Embryonic facial prominence (tissue), 1 donor: ENCODE measurements around the gene ACTA2.

Experiments
- DNase-seq: peaks from one replicate; pipeline ENCODE4 v3.0.0-alpha.2; 2016; ENCODE audit errors: extremely low spot score

ACTA2 gene

GRCh38 chr10:88952647-88953111 lies at the start of gene ACTA2:
TSS of gene ACTA2 (minus strand) at chr10:88952773. CDS start at chr10:88948930, 3,843 bp downstream.
- no peak for DNase-seq

DNA sequence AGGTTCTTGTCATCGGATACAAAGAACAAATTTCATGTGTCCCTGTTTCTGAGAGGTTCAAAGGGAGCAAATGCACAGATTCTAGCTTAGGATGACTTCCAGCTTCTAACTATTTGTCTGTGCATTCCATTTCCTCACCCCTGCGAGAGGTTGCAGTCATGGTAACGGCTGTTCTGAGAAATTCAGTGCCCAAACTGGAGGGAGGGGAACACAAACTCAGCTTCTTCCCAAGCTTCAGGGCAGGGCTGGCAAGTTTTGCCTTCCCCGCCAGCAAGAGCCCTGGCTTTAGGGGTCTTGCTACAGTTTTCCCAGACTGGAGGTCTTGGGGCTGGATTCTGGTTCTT lies 49.1 kb upstream of the ACTA2 start:
- DNase-seq = no peak

- no peak for DNase-seq
Observed at GRCh38 chr10:89001024-89001728, 48.6 kb upstream of the ACTA2 start.

- no peak for DNase-seq
Observed at GRCh38 chr10:88999625-89000024, 47.1 kb upstream of the ACTA2 start.

- no peak for DNase-seq
Observed at GRCh38 chr10:88996927-88997326, 44.4 kb upstream of the ACTA2 start.

DNA sequence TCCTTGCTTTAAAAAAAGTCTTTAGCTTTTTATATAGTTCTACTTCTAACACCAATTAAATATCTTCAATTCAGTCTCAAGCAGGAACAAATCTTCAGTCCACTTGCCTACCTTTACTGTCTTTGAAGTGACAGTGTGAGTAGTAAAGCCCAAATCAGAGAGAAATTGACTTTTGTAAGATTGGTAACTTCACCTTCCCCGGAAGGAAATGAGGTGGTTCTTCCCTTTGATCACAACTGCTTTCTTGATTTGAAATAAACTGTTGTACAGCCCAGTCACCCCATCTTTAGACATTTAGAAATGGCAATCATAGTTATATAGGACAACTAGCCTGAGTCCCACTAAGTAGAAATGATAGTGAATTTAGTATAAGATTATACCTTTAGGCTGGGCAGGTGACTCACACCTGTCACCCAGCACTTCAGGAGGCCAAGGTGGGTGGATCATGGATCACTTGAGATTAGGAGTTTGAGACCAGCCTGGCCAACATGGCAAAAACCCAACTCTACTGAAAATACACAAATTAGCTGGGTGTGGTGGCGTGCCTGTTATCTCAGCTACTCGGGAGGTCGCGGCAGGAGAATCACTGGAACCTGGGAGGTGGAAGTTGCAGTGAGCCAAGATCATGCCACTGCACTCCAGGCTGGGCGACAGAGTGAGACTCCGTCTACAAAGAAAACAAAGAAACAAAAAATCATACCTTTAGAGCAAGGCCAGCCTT lies 42.7 kb upstream of the ACTA2 start:
- DNase-seq = no peak

DNA sequence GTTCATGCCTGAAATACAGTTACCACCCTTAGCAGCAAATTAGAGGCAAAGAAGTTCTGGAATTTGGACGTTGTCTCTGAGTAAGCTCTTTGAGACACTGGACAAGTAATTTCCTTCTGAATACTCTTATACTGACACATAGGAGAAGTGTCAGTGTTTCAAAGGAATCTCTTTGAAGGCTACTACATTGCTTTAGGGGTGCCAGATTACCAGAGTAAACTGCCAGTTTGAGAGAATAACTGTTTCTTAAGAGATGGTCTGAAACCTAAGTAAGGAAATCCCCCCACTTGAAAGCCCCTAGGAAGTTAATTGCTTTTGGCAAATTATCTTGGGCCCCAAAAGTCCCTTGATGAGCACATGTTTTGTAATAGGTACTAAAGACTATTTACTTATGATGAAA lies 41.4 kb upstream of the ACTA2 start:
- DNase-seq = no peak

GRCh38 chr10:88992921-88993524 lies 40.5 kb upstream of the ACTA2 start:
- DNase-seq = no peak

- no peak for DNase-seq
Observed at GRCh38 chr10:88991899-88992320, 39.3 kb upstream of the ACTA2 start.

- no peak for DNase-seq
Observed at GRCh38 chr10:88991161-88991898, 38.8 kb upstream of the ACTA2 start.

- no peak for DNase-seq
Observed at GRCh38 chr10:88990384-88991160, 38.0 kb upstream of the ACTA2 start, which contains the start of gene FAS. TSS of gene FAS (plus strand) at chr10:88990798. CDS start at chr10:88990877, 79 bp downstream.

- DNase-seq = no peak
Observed at GRCh38 chr10:88989824-88990383, 37.3 kb upstream of the ACTA2 start.

GRCh38 chr10:88989423-88989822 lies 36.9 kb upstream of the ACTA2 start:
- DNase-seq = no peak

GRCh38 chr10:88987840-88988239 lies 35.3 kb upstream of the ACTA2 start:
- no peak for DNase-seq

- DNase-seq = no peak
Observed at GRCh38 chr10:88987243-88987725, 34.7 kb upstream of the ACTA2 start.

DNA sequence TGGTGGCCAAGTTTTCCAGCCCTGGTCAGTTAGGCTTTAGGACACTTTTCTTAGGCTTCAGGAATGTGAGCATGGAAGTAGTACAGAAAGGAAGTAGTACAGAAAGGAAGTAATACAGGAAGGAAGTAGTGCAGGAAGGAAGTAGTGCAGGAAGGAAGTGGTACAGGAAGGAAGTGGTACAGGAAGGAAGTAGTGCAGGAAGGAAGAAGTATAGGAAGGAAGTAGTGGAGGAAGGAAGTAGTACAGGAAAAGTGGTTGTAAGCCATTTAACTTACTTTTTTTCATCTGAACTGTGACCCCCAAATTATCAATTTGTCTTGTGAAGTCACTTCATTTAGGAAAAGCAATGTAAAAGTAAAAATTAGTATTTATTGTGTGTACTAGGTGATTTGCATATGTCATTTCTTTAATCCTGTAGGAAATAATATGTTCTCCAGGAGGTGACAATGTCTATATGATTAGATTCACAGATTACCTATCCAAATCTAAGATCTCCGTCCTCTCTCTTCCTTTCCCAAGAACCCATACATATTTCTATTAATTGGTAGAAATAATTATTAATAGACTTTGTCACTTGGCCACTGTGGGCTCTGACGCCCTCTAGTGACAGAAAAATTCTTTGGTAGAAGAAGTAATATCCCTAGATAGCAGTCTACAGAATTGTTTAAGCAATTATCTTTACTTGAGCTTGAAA lies 34.1 kb upstream of the ACTA2 start:
- no peak for DNase-seq

- no peak for DNase-seq
Observed at GRCh38 chr10:88984525-88984924, 32.0 kb upstream of the ACTA2 start.

DNA sequence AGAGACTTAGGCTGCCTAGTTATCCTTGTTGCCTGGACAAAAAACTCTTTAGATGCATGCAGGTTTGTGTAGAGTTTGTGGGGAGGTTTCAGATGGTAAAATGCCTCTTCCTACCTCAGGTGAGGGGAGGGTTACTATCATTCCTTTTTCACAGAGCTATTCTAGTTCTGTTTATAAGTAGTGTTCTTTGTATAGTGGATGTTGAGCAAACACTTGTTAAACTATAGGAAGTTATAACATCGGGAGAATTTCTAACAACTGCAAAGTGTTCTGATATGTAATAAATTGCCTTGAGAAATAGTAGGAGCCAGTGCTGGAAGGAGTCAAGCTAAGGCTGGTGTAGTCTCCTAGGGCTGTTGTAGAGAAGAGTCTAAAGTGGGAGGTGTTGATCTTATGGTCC lies 31.4 kb upstream of the ACTA2 start:
- DNase-seq = no peak

DNA sequence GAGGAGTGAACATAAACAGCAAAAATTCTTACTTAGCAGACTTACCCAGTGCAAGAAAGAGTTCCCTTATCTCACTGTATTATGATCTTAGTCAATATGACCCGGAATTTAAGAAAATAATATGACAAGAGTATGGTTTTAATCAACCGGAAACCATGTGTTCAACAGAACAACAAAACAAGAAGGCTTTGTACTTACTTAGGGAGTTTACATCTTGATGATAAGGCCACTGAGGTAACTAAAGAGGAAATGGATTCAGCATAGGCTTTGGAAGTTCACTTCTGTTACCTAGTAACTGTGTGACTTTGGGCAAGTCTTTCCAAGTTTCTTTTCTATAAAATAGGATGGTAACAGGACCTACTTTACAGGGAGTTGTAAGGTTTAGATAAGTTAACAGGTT lies 30.6 kb upstream of the ACTA2 start:
- DNase-seq = no peak

GRCh38 chr10:88982366-88982765 lies 29.8 kb upstream of the ACTA2 start:
- no peak for DNase-seq
